Neural cell (in vitro differentiated cells): ENCODE measurements around the gene SEC61B. TPM values are rescaled to one million over a fixed set of nuclear protein-coding genes. Genes with fewer than 3 reads are reported as not detected.
A peak's percentile ranks its signal among the peaks of the same experiment; 100 is the strongest.

ENCODE experiments used
- H2AFZ ChIP-seq: fragments of 200-600, 300-800 bp; sonication (generic), shearing (Covaris generic); 2 replicates; pipeline ENCODE4 v1.6.0; 2014; ENCODE audit warnings: low read depth, mild to moderate bottlenecking, antibody characterized with exemption, low read length, moderate library complexity
- H3F3A ChIP-seq: fragments of 200-600 bp; shearing (Covaris generic); 2 replicates; pipeline ENCODE4 v1.6.1; 2016; ENCODE audit warnings: mild to moderate bottlenecking, moderate library complexity, mixed read lengths, antibody characterized with exemption, low read length; ENCODE audit not compliant: insufficient read depth, poor library complexity, severe bottlenecking
- H3K27ac ChIP-seq: fragments of 200-600, 300-800 bp; sonication (generic), shearing (Covaris generic); 2 replicates; pipeline ENCODE4 v1.5.1; 2014; ENCODE audit warnings: mild to moderate bottlenecking, low read length, moderate library complexity
- H3K27me3 ChIP-seq: fragments of 300-800, 200-600 bp; sonication (generic), shearing (Covaris generic); 2 replicates; pipeline ENCODE4 v1.6.0; 2014; ENCODE audit warnings: mild to moderate bottlenecking, low read depth, low read length, moderate library complexity; ENCODE audit not compliant: insufficient read depth
- H3K36me3 ChIP-seq: fragments of 300-800, 200-600 bp; sonication (generic), shearing (Covaris generic); 2 replicates; pipeline ENCODE4 v1.5.1; 2014; ENCODE audit warnings: mild to moderate bottlenecking, antibody characterized with exemption, low read length, moderate library complexity; ENCODE audit not compliant: insufficient read depth
- H3K4me2 ChIP-seq: fragments of 300-800, 200-600 bp; sonication (generic), shearing (Covaris generic); 2 replicates; pipeline ENCODE4 v1.6.0; 2014; ENCODE audit warnings: mild to moderate bottlenecking, low read length
- H3K4me3 ChIP-seq: fragments of 300-800, 200-600 bp; sonication (generic), shearing (Covaris generic); 2 replicates; pipeline ENCODE4 v1.5.1; 2014; ENCODE audit warnings: mild to moderate bottlenecking, low read length, moderate library complexity
- H3K79me2 ChIP-seq: fragments of 200-600 bp; shearing (Covaris generic); replicated peaks from 2 replicates; pipeline ENCODE4 v1.6.0; 2014; ENCODE audit warnings: mild to moderate bottlenecking, low read length, moderate library complexity; ENCODE audit not compliant: insufficient read depth
- H3K9ac ChIP-seq: fragments of 300-800, 200-600 bp; sonication (generic), shearing (Covaris generic); 2 replicates; pipeline ENCODE4 v1.6.1; 2016; ENCODE audit warnings: mild to moderate bottlenecking, low read length, mixed read lengths
- H3K9me2 ChIP-seq: fragments of 200-600 bp; shearing (Covaris generic); 2 replicates; pipeline ENCODE4 v1.6.1; 2016; ENCODE audit warnings: mild to moderate bottlenecking, low read length, mixed read lengths; ENCODE audit not compliant: insufficient read depth
- H3K9me3 ChIP-seq: fragments of 200-600, 300-800 bp; sonication (generic), shearing (Covaris generic); 2 replicates; pipeline ENCODE4 v1.6.1; 2016; ENCODE audit warnings: mild to moderate bottlenecking, mixed run types, low read length, moderate library complexity, mixed read lengths
- H4K20me1 ChIP-seq: fragments of 200-600 bp; shearing (Covaris generic); 2 replicates; pipeline ENCODE4 v1.6.1; 2016; ENCODE audit warnings: mild to moderate bottlenecking, mixed run types; ENCODE audit not compliant: insufficient read depth
- EP300 ChIP-seq: fragments of 450-650 bp; conservative IDR thresholded peaks from 2 replicates; pipeline ENCODE4 v1.6.1; 2014; ENCODE audit warnings: antibody characterized with exemption, mild to moderate bottlenecking, moderate library complexity; ENCODE audit not compliant: poor library complexity, severe bottlenecking
- EZH2 ChIP-seq: fragments of 200-600, 300-800 bp; shearing (Covaris generic), sonication (generic); IDR thresholded peaks from 2 replicates; pipeline ENCODE4 v1.6.1; 2014; ENCODE audit warnings: antibody characterized with exemption, low read length, borderline replicate concordance, mild to moderate bottlenecking; ENCODE audit not compliant: insufficient read depth, poor library complexity, severe bottlenecking
- MXI1 ChIP-seq: fragments of 450-650 bp; conservative IDR thresholded peaks from 2 replicates; pipeline ENCODE4 v1.6.1; 2014; ENCODE audit warnings: antibody characterized with exemption, mild to moderate bottlenecking; ENCODE audit not compliant: poor library complexity, severe bottlenecking
- POLR2AphosphoS5 ChIP-seq: IDR thresholded peaks from 2 replicates; pipeline ENCODE4 v1.6.1; 2012
- RAD21 ChIP-seq: fragments of 450-650 bp; conservative IDR thresholded peaks from 2 replicates; pipeline ENCODE4 v1.6.1; 2014; ENCODE audit warnings: antibody characterized with exemption, mild to moderate bottlenecking, moderate library complexity
- SMC3 ChIP-seq: fragments of 450-650 bp; conservative IDR thresholded peaks from 2 replicates; pipeline ENCODE4 v1.6.1; 2014; ENCODE audit warnings: antibody characterized with exemption, mild to moderate bottlenecking, moderate library complexity; ENCODE audit not compliant: poor library complexity
- TAF1 ChIP-seq: IDR thresholded peaks from 2 replicates; pipeline ENCODE4 v1.6.1; 2012; ENCODE audit warnings: low read depth
- polyA plus RNA-seq: library from polyadenylated mRNA; depleted of rRNA; stranded (reverse); fragments of >200 nt; gene quantifications from 2 replicates; pipeline ENCODE4 v1.2.3, GENCODE V29; 2014
- TF ChIP-seq, protein P1 (sequence below): fragments of 450-650 bp; IDR thresholded peaks from 2 replicates; pipeline ENCODE4 v1.5.1; 2014; ENCODE audit warnings: antibody characterized with exemption, mild to moderate bottlenecking, moderate library complexity; ENCODE audit not compliant: poor library complexity, severe bottlenecking
- TF ChIP-seq, protein P2 (sequence below): IDR thresholded peaks from 2 replicates; pipeline ENCODE4 v1.6.1; 2012; ENCODE audit warnings: borderline replicate concordance

SEC61B gene
- polyA plus RNA-seq, 1 donor from 2014 or later, result 203 TPM

DNA sequence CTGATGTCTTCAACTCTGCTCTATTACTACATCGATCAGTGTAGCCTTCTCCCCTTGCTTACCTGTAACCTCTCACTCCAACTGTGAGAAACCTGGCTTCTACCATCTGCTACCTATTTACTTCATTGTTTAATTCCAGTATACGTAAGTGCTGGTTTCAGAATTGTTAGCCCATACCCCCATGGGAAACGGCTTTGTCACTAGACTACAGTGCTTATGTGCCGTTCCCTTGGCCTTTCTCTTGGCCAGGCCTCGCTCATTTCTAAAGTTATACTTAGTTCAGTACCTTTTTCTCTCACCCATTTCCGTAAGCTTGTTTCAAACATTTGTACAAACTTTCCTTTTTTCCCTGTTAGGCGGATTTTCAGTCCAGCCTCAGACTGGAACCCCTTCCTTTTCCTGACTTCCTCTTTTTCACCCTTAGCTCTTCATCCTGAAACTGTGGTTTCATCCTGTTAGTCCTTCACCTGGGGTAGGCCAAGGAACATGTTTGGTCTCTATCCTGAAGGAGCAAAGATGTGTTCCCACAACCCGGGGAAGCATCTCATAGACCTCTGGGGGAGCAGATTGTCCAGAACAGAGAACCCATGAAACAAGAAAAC lies 22.0 kb upstream of the SEC61B start:
- H3K79me2 ChIP-seq, result no peaks in the 10 kb centered on the region
- no peak overlapping the region for H3K27ac ChIP-seq
- no peaks in the 10 kb centered on the region for H3K36me3 ChIP-seq
- TF ChIP-seq RAD21, result no peak
- TF ChIP-seq EZH2, result no peak
- TF ChIP-seq POLR2AphosphoS5, result no peak
- TF ChIP-seq, protein P1, sequence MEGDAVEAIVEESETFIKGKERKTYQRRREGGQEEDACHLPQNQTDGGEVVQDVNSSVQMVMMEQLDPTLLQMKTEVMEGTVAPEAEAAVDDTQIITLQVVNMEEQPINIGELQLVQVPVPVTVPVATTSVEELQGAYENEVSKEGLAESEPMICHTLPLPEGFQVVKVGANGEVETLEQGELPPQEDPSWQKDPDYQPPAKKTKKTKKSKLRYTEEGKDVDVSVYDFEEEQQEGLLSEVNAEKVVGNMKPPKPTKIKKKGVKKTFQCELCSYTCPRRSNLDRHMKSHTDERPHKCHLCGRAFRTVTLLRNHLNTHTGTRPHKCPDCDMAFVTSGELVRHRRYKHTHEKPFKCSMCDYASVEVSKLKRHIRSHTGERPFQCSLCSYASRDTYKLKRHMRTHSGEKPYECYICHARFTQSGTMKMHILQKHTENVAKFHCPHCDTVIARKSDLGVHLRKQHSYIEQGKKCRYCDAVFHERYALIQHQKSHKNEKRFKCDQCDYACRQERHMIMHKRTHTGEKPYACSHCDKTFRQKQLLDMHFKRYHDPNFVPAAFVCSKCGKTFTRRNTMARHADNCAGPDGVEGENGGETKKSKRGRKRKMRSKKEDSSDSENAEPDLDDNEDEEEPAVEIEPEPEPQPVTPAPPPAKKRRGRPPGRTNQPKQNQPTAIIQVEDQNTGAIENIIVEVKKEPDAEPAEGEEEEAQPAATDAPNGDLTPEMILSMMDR, result no peak
- no peak for TF ChIP-seq EP300
- no peak for TF ChIP-seq TAF1
- no peaks in the 10 kb centered on the region for H3K9me3 ChIP-seq
- no peak overlapping the region for H2AFZ ChIP-seq
- no peaks in the 10 kb centered on the region for H3F3A ChIP-seq
- no peaks in the 10 kb centered on the region for H3K27me3 ChIP-seq
- no peaks in the 10 kb centered on the region for H3K9me2 ChIP-seq
- no peak overlapping the region for H3K4me2 ChIP-seq
- no peaks in the 10 kb centered on the region for H4K20me1 ChIP-seq
- no peak overlapping the region for H3K4me3 ChIP-seq
- H3K9ac ChIP-seq, result no peak overlapping the region

DNA sequence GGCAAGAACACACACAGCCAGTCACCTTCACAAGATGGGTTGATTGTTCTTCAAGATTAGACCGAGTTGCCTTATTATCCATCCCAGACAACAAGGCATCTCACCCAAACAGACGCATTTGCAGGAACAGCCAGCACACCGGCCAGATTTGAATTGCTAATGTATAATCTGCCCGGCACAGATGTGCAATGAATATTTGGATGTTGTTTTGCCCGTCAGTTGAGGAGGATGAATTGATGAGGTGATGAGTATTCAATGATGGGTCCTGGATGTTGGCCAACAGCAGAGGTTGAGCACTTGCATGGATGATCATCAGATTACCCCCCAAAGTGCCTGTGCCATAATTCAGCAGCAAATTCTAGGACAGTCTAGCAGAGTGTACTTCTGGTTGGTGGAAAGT lies 20.5 kb upstream of the SEC61B start:
- Histone ChIP-seq H3K27ac (peak overlapping the region; percentile 13), H3K9ac (no peak overlapping the region), H4K20me1 (no peaks in the 10 kb centered on the region), H3K9me3 (no peaks in the 10 kb centered on the region), H3K4me3 (no peak overlapping the region), H3K36me3 (no peaks in the 10 kb centered on the region), H3F3A (no peaks in the 10 kb centered on the region), H3K27me3 (no peaks in the 10 kb centered on the region), H3K9me2 (no peaks in the 10 kb centered on the region), H3K4me2 (no peak overlapping the region), H2AFZ (no peak overlapping the region), H3K79me2 (no peaks in the 10 kb centered on the region)
- TF ChIP-seq EP300 (no peak), POLR2AphosphoS5 (no peak), MXI1 (no peak), RAD21 (no peak), SMC3 (no peak), TAF1 (no peak), EZH2 (no peak)
- TF ChIP-seq, protein P1, result no peak
- TF ChIP-seq, protein P2, sequence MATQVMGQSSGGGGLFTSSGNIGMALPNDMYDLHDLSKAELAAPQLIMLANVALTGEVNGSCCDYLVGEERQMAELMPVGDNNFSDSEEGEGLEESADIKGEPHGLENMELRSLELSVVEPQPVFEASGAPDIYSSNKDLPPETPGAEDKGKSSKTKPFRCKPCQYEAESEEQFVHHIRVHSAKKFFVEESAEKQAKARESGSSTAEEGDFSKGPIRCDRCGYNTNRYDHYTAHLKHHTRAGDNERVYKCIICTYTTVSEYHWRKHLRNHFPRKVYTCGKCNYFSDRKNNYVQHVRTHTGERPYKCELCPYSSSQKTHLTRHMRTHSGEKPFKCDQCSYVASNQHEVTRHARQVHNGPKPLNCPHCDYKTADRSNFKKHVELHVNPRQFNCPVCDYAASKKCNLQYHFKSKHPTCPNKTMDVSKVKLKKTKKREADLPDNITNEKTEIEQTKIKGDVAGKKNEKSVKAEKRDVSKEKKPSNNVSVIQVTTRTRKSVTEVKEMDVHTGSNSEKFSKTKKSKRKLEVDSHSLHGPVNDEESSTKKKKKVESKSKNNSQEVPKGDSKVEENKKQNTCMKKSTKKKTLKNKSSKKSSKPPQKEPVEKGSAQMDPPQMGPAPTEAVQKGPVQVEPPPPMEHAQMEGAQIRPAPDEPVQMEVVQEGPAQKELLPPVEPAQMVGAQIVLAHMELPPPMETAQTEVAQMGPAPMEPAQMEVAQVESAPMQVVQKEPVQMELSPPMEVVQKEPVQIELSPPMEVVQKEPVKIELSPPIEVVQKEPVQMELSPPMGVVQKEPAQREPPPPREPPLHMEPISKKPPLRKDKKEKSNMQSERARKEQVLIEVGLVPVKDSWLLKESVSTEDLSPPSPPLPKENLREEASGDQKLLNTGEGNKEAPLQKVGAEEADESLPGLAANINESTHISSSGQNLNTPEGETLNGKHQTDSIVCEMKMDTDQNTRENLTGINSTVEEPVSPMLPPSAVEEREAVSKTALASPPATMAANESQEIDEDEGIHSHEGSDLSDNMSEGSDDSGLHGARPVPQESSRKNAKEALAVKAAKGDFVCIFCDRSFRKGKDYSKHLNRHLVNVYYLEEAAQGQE, result no peak
